HTERT RPE-1 (cell line): ENCODE results near the gene SMCR8.
"Not testable (repeated sequence)": the region's sequence is repeated elsewhere in the genome, so short reads cannot be mapped to it uniquely, and the experiment has no call there.

Experiments used
- in situ Hi-C: fragments of 300-500 bp; cut with MboI; formaldehyde crosslinking; loops from 4 replicates; pipeline ENCODE4 v1.14.3; 2020; ENCODE audit warnings: low sequenced_read_pairs

Gene SMCR8

GRCh38 chr17:18360518-18360917 lies 45.4 kb downstream of the SMCR8 start:
- in situ Hi-C loops, result no loop called here

GRCh38 chr17:18361837-18362697 lies 47.0 kb downstream of the SMCR8 start:
- in situ Hi-C loops, result no loop called here

DNA sequence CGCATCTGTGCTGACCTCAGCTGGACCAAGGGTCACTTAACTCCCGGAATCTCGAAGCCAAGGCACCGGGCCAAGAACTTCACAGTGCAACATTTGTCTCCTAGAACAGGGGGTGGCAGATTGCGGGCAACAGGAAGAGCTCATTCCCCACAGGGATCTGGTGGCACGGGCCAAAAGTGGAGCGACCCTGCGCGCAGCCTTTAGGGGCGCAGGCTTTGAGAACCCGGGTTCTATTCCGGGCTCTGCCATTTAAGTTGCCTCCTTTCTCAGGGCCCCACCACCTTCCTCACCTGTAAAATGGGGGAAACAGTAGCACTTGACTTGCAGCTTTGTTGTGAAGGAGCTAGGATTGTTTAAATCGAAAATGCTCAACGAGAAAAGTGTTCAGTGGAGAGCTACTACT lies 47.6 kb downstream of the SMCR8 start:
- in situ Hi-C loops, result no loop called here

DNA sequence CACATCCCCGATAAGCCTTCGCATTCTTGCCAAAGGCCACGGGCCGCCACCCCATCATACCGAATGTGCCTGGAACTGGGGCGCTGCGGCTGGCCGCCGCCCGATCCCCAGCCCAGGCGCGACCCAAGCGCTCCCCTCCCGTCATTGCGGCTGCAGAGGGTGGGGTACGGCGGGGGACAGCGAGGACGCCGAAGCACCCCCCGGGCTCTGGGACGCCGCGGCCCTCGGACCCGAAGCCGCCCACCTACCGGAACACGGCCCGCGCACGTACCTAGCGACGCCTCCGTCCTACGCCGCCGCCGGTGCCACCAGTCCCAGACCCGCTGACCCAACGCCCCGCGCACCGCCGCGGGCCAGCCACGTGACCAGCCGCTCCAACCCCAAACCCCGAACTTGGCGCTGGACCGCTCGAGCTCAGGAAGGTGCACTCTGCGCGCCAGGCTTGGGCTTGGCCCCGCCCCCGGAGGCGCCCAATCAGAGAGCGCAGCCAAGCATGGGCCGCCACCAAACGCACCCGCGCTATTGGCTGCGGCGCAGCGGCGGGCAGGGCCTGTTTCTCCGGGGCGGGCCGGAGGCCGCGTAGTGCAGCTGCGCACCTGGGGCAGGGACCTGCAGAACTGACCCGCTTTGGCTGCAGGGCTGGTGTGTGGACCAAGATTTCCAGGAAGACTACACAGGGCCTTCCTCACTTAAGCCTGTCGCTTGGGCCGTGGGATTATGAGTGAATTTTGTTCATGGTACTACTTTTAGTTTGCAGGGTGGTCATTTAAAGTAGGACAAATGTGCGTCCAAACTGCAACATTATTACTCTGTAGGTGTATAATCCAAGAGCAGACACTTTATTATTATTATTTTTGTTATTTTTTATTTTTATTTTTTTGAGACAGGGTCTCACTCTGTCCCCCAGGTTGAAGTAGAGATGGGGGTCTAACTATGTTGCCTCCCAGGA lies 48.3 kb downstream of the SMCR8 start, which contains the start of gene SHMT1:
TSS of gene SHMT1 (minus strand) at position 450 of the 949 bp plus-strand sequence. CDS start 7,569 bp downstream, outside the sequence.
- in situ Hi-C loops, result no loop called here

DNA sequence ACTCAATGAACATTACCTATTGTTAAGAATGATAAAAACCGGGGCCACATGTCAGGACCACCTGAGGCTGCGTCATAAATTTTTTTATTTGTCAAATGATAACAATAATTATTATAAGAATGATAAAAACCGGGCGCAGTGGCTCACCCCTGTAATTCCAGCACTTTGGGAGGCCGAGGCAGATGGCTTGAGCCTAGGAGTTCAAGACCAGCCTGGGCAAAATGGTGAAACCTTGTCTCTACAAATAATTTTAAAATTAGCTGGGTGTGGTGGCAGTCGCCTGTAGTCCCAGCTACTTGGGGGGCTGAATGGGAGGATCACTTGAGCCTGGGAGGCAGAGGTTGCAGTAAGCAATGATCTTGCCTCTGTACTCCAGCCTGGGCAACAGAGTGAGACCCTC lies 49.1 kb downstream of the SMCR8 start:
- in situ Hi-C loops, result no loop called here

GRCh38 chr17:18368946-18369345 lies 53.9 kb downstream of the SMCR8 start:
- in situ Hi-C loops, result no loop called here

GRCh38 chr17:18370761-18371160 lies 55.7 kb downstream of the SMCR8 start:
- in situ Hi-C loops, result no loop called here

- in situ Hi-C loops, result no loop called here
Observed at GRCh38 chr17:18371455-18371854, 56.4 kb downstream of the SMCR8 start.

- in situ Hi-C loops, result not testable (repeated sequence)
Observed at GRCh38 chr17:18373181-18373580, 58.1 kb downstream of the SMCR8 start.

DNA sequence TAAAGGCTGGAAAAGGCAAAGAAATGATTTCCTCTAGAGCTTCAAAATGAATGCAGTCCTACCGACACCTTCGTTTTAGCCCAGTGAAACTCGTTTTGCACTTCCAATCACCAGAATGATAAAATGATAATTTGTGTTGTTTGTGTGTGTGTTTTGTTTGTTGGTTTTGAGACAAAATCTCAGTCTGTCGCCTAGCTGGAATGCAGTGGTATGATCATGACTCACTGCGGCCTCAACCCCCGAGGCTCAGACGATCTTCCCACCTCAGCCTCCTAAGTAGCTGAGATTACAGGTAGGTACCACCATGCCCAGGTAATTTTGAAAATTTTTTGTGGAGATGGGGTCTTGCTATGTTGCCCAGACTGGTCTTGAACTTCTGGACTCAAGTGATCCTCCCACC lies 59.1 kb downstream of the SMCR8 start:
- in situ Hi-C loops, result no loop called here
